NCI-H187 treated with DMSO at 0.1 percent for 48 hours (cell line): ENCODE measurements around the gene GDPD3.

ENCODE experiments used
- DNase-seq: peaks from one replicate; lab custom pipeline; 2025; lab: John Stamatoyannopoulos, UW

The GDPD3 gene

DNA sequence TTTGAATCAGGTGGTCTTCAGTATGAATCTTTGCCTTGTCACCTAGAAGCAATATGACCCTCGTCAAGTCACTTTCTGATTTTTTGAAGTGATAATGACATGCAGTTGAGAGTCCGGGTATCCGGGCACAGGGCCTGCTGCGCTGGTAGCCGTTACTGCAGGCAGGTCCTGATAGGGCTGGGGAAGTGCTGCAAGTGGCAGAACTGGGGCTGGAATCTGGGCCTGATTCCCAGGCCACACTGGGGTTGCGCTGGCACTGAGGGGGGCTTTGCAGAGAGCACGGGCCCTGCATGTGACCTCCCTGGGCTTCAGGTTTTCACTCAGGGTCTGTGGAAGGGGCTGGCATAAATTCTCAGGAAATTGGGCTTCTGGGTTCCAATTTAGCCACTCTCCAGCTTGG lies 34.6 kb downstream of the GDPD3 start:
- no peak for DNase-seq

DNA sequence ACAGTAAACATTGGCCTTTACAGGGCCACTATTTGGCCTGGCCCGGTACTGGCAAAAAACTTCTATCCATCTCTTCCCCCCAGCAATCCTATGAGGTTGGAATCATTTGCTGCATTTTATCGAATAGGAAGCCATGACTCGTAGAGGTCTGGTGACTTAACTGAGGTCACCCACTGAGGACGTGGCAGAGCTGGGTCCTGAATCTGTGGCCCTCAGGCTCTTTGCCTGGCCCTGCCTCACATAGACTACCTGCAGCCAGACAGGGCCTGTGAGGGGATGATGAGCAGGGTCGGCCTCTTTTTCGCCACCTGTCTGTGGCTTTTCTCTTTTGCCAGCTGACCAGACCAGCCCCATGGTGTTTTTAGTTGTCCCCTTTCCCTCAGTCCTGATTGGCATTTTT lies 35.7 kb downstream of the GDPD3 start:
- no peak for DNase-seq

DNA sequence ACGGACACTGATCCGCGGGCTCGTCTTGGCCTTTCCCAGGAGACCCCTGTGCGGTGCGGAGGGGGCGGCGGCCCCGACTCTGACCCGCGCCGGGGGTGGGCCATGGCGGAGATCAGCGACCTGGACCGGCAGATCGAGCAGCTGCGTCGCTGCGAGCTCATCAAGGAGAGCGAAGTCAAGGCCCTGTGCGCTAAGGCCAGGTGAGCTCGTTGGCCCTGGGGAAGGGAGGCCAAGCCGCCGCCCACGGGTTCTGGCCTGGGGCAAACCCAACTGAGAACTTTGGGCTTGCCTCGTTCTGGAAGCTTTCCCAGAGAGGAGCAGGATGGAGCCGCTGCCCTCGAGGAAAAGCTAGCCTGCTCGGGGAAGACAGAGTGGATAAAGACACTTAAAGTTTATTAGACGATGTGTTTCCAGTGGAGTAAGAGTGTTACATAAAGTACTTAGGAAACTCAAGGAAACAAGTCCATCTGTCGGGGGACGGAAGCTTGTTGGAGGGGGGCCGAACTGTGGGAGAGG lies 37.0 kb downstream of the GDPD3 start:
- no peak for DNase-seq

DNA sequence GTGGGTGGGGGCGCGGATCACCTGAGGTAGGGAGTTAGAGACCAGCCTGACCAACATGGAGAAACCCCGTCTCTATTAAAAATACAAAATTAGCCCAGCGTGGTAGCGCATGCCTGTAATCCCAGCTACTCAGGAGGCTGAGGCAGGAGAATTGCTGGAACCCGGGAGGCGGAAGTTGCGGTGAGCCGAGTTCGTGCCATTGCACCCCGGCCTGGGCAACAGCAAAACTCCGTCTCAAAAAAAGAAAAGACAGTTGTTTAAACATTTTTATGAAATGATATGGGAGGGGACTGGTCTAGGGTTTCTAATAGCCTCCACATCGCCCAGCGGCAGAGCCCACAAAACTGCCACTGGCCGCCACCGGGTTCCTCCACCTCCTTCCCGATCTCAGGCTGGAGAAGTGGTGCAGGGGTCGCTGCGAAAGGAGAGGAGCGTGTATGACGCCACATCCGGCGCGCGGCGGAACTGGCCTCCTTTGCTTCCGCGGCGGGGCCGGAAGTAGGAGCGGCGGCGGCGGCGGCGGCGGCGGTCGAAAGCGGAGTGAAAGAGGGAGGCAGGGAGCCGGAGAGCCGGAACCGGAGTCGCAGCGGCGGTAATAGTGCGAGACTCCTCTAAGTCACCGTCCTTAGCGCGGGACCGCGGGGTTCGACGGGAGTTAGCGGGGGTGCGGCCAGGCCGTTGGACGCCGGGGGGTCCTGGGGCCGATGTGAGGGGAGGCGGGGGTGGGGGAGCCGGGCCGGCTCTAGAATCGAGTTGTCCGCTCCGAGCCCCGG lies 37.6 kb downstream of the GDPD3 start, which contains the start of gene PPP4C:
Gene PPP4C, plus strand, starts transcription at position 492 of the 773 bp plus-strand sequence. CDS start 384 bp downstream, outside the sequence.
- peak; percentile 24 for DNase-seq

DNA sequence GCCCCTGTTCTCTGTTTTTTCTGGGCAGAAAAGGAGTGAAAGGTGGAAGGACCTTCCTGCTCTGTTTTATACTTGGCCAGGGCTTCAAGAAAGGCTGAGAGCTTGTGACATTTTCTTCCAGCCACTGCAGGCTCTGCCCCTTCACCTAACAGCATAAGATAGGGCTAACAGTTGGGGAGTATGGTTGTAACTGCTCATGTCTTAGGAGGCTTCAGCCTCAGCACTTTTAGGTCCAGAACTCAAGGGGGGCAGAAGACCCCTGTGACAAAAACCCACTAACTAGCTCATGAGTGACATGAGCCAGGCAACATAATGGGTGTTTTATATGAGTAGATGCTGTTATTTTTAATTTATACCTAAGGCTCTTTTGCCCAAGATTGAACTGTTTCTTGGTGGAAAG lies 42.8 kb downstream of the GDPD3 start:
- no peak for DNase-seq

DNA sequence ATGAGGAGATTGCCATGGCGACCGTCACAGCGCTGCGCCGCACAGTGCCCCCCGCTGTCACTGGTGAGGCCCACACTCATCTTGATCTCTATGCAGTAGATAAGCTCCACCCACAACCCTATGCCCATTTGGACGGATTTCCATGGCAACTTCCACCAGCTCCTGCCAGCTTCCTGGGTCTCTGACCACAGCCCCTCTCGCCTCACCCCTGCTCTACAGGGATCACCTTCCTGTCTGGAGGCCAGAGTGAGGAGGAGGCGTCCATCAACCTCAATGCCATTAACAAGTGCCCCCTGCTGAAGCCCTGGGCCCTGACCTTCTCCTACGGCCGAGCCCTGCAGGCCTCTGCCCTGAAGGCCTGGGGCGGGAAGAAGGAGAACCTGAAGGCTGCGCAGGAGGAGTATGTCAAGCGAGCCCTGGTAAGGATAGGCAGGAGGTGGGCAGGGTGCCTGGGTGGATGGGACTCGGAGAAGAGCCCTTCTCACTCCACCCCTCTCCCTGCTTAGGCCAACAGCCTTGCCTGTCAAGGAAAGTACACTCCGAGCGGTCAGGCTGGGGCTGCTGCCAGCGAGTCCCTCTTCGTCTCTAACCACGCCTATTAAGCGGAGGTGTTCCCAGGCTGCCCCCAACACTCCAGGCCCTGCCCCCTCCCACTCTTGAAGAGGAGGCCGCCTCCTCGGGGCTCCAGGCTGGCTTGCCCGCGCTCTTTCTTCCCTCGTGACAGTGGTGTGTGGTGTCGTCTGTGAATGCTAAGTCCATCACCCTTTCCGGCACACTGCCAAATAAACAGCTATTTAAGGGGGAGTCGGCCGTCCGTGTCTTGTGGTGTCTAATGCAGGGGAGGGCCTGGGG lies 43.5 kb downstream of the GDPD3 start:
- no peak for DNase-seq

DNA sequence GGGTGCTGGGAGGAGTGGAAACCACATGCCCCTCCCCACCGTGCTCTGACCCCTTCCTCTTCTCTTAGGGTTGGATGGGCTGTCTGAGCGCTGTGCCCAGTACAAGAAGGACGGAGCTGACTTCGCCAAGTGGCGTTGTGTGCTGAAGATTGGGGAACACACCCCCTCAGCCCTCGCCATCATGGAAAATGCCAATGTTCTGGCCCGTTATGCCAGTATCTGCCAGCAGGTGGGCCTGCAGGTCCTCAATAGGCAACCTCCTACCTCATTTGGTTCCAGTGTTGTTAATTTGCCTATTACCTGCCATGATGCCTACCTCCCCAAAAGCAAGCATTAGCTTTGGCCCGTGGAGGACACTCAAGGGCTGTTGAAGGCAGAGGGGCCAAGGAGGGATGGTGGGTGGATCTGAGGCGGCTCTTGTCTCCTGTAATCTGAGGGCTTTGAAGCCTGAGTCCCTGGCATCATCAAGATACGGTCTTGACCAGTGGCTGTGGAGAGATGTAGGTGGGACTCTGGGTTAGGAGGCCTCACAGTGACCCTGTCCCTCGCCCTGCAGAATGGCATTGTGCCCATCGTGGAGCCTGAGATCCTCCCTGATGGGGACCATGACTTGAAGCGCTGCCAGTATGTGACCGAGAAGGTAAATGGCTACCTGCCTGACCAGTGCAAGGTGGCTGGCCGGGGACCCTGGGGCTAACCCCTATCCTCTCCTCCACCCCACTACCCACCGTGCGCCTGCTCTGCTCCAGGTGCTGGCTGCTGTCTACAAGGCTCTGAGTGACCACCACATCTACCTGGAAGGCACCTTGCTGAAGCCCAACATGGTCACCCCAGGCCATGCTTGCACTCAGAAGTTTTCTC lies 44.4 kb downstream of the GDPD3 start:
- no peak for DNase-seq

DNA sequence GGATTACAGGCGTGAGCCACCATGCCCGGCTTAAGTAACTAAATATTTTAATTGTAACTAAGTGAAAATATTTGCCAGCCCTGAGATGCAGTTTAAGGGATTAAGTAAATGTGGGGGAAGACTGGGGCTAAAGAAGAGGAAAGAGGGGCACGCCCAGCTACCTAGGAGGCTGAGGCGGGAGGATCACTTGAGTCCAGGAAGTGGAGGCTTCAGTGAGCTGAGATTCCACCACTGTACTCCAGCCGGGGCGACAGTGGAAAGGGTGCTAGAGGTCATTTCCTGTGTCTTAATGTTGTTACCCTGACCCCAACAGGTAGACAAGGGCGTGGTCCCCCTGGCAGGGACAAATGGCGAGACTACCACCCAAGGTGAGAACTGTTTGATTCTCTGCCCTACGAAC lies 45.0 kb downstream of the GDPD3 start:
- no peak for DNase-seq

DNA sequence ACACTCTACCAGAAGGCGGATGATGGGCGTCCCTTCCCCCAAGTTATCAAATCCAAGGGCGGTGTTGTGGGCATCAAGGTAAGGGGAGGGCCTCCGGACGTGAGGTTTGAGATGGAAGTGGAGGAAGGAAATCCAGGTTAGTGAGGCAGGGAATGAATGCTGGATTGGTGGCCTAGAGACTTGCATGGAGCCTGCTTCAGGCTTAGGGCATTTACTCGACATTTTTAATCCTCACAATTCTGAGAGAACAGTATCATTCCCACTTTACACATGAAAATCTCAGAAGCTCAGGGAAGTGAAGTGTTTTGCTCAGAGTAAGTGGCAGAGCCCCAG lies 45.8 kb downstream of the GDPD3 start:
- no peak for DNase-seq

DNA sequence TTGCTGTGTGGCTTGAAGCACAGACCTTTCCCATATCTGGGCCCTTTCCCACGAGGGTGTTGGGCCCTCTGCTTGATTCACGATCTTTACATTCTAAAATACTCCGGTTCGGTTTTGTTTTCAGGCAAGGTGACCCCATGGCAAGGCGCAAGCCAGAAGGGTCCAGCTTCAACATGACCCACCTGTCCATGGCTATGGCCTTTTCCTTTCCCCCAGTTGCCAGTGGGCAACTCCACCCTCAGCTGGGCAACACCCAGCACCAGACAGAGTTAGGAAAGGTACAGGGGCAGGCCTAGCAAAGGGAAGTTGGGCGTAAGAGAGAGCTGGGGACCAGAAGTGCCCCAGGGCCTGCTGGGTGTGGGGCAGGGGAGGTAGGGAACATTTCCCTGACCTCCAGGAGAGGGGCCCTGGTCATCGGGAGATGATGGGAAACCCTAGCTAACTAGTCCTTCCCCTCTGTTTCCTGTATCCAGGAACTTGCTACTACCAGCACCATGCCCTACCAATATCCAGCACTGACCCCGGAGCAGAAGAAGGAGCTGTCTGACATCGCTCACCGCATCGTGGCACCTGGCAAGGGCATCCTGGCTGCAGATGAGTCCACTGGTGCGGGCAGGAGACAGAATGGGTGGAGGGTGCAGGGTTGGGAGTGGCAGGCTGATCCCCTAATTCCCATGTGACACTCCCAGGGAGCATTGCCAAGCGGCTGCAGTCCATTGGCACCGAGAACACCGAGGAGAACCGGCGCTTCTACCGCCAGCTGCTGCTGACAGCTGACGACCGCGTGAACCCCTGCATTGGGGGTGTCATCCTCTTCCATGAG lies 46.4 kb downstream of the GDPD3 start:
- no peak for DNase-seq

DNA sequence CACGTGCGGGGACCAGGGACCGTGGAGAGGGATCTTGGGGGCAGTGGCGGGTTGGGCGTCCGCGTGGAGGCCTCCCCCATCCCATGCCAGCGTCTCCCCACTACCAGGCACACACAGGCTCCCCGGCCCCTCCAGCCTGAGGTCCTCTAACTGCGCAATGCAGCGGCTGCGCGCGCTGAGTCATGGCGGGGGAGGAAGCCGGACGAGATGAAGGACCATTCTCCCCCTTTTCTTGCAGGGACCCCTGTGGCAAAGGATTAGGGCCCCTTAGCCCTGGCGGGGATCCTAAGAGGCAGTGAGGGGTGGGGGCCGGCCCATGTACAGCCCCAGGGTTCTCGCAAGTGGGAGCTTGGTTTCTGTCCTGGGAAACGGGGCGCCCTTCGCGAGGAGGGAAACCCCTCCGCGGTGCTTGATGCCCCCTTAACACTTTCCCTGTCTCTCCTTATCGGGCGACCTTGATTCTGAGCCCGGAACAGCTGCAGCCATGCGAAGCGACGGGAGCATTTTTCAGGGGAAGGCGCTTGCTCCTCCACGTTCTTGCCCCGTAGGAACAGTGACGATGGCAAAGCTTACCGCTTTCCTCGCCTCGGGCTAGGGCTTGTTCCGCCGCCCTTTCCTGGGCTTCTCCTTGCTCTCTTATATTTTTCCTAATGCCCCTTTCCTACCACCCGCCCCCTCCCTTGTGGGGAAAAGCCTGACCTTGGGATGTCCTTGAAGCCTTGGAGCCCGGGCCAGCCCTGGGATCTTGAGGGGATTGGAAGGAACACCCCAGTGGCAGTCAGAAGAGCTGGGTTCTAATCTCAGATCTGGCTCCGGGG lies 47.2 kb downstream of the GDPD3 start:
- DNase-seq: no peak

DNA sequence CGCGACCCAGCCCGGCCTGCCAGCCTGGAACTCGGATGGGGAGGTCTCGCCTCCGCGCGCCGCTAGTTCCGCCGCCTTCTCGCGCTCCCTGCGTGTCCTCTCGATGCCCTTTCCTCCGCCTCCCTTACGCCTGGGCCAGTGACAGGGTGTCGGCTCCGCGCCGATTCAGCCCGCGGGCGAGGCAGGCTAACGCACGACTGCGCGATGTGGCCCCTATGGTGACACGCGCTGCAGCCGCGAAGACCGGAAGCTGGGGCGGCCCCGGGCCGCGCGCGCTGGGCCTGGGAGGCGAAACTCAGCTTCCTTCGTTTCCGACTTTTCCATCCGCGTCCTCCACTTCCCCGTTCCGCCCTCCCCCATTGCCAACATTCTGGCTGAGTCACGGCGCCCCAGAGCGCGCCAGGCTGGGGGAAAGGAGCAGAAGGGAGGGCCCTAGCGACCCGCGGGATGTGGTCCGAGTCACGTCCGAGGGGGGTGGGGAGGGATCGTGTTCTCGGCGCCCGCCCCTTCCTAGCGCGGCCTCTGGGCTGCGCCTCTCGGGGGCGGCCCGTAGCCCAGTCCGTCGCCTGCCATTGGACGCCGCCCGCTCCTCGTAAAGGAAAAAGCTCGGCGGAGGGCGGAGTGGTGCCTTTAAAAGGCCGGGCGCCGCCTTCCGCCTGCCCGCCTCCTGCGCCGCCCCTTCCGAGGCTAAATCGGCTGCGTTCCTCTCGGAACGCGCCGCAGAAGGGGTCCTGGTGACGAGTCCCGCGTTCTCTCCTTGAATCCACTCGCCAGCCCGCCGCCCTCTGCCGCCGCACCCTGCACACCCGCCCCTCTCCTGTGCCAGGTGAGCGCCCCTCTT lies 48.0 kb downstream of the GDPD3 start, which contains the start of gene ALDOA:
Gene ALDOA, plus strand, starts transcription at position 659 of the 841 bp plus-strand sequence. CDS start 1,138 bp downstream, outside the sequence.
- DNase-seq: peak; percentile 65

DNA sequence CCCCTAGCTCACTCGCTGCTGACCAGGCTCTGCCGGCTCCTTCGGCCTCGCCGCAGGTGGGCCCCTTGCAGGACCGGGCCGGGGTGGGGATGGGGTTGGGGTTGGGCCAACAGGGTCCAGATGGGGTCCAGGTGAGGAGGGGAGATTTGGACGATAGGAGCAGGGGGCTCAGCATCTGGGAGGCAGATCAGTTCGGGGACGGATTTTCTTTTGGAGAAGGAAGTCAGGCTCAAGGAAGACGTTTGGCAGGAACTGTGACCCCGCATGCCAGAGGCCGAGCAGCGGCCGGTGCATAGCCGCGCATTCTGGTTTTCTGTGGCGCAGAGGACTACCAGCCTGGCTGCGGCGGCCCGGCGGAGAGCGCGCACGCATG lies 48.6 kb downstream of the GDPD3 start:
- no peak for DNase-seq

DNA sequence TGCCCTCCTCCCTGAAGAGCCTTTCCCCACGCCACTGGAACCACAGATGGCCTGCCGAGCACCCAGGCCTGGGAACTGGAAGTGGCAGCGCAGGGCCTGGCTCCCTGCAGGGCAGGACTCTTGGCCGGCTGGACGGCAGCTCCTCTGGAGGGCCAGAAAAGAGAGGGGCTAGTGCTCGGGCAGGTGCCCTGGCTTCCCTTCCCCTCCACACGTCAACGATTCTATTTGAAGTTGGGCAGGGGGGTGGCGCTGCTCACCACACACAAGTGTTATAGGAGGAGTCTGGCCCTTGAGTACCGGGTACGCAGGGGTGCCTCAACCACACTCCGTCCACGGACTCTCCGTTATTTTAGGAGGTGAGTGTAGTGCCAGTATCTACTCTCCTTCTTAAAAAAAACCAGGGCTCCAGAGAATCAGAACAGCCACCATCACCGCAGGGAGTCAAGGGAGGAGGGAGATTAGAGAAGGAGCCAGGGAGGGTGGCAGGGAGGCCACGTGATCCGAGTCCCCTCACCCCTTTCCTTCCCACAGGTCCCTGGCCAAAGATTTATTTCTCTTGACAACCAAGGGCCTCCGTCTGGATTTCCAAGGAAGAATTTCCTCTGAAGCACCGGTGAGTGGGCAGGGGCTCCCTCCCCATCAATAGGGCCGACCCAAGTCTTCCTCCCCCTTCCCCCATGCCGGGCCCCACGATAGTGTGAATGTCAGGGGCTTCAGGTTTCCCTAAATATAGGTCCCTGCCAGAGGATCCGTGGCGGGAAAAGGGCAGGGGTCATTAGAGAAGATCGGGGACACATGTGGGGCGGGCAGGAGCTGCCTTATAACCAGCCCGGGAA lies 49.2 kb downstream of the GDPD3 start:
- DNase-seq: no peak

DNA sequence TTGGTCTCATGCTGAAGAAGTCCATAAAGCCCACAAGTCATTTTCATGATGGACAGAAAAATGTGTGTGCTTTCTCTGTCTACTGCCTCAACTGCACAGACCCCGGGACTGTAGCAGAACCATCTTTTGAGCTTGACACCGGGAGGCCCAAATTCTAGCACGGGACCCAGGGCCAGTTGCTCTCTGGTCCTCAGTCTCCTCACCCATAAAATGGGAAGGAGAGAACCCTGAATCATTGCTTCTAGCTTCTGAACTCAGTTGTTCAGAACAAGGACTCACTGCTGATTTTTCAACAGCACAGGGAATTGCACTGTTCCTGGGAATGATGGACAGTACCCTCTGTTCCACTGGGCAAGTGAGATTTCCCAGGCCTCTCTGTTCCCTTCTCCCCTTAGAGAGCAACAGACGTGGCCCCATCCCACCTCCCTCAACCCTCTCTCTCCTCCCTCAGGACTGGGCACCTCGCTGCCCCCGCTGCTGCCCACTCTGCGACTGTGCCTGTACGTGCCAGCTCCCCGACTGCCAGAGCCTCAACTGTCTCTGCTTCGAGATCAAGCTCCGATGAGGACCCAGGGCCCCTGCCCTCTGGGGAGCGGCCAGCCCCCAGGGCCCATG lies 50.0 kb downstream of the GDPD3 start:
- no peak for DNase-seq

DNA sequence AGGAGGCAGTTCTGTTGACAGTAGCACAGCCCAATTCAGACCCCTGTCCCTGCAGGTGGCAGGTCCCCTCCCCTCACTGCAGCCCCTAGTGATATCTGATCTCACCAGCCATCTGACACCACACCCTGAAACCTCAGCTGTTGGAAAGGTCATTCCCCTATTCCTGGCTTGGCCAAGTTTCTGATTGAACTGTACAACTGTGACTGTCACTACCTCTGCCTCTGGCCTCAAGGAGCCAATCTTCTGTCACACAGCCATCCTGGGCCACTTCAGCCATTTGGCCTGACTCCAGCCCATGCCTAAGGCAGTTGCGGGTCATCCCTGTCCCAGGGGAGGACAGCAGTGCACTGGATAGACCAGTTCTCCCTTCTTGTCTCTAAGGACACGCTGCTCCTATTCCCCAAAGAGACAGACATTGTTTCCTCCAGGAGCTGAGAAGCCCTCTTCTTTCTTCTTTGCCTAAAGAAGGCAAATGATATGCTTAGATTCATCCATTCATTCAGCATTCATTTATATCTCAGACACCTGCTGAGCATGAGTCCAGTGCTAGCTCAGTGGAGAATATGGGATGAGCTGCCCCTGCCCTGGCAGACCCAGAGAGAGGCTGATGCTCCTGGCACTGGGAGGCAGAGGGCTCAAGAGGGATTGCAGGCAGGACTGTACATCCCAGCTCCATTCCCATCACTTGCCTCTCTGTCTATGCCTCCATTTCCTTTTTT lies 52.3 kb downstream of the GDPD3 start:
- DNase-seq: no peak

DNA sequence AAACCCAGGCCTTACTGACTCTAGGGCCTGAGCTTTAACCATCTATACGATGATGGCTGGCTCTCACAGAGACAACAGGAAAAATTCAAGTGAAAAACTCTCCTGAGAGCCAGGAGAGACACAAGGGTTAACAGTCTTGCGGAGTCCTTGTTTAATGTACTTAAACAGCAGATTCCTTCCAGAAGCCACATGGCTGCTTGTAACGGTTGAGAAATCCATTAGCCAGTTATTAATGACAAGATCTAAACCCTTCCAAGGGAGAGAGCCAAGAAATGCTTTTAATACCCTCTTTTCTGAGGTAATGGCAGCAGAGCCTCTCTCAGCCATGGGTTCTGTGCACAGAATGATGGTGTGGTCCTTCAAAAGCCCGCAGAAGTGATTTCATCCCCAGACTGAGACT lies 53.0 kb downstream of the GDPD3 start:
- DNase-seq: no peak
